GM19023 (cell line): ENCODE data around the gene LDLRAD4.

Experiments used
- ATAC-seq: cut with Tn5 transposase; IDR thresholded peaks from one replicate; pipeline ENCODE4 v1.9.1; 2021; ENCODE audit warnings: mild to moderate bottlenecking, moderate library complexity; ENCODE audit not compliant: unreplicated experiment

Gene LDLRAD4

GRCh38 chr18:13264091-13265007 lies 45.8 kb downstream of the LDLRAD4 start:
- no peak for ATAC-seq

DNA sequence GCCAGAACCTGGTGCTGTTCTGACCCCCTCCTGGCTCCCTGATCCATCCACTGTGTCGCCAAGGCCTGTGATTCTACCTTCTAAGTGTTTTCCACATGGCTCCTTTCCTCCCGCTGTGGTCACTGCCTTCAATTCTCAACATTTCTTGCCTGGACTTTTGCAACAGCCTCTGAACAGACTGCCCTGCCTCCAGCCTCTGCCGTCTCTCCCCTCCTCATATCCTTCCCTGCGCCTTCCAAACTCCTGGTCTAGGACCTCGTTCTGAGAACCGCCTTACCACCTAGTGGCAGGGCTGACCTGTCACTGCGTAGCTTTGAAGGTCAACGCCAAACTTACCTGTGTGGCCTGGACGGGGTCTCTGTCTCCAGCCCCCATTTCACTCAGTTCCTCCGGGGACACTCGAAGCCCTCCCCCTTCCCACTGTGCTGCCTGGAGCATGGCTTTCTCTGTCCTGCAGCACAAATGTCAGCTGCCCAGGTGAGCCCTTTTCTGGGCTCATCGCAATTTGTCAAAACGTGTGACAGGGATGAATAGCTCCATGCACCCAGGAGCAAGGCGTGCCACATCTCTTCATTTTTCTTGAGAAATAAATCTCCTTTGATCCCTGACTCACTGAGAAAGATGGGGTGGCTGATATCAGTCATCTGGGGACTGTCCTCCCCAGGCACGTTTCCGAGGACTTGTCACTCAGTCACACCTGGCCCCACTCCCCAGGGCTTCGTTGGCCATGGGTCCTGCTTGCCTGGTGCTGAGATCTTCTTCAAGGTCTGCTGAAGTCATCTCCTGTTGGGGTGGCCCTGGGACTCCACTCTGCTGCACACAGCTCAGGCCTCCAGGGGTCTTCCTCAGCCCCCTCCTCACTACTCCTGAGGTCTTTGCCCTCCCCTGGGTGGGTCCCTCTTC lies 46.7 kb downstream of the LDLRAD4 start:
- ATAC-seq, result no peak

- ATAC-seq, result no peak
These were observed 47.3 kb downstream of the LDLRAD4 start for GRCh38 chr18:13265911-13266217.

DNA sequence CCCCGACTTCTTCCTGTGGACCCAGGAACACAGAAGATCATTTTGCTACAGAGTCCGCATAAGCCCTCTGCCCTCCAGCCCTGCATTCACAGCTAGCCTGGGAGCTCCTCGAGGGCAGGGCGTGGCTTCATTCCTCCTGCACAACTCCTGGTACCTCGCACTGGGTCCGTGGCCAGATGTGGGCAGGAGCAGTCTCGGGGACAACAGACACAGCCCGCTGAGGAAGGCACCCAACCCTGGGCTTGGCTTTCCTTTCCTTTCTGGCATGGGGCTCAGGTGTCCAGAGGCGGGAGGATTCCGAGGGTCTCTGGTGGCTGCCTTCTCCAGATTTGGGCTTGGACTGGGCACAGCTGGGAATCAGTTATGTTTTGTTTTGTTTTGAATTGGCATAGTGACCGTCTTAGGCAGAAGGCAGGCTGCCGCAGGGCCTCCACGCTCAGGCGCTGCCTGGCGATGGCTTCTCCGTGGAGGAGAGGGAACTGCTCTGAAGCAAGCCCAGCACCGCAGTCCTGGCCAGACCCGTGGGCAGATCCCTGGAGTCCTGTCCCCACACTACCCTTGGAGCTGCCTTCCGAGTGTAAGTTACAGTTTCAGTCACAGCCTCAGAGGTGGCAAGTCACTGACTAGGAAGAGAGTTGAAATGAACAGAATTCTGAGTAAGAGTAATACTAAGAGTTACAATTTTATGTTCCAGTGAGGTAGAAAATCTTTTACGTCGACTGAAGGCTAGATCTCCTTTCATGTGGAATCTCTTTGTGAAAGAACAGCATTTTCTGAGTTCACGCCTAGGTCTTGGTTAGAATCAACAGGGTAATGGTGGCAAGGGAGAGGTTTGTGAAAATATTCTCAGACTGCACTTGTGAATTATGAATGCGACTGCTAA lies 47.9 kb downstream of the LDLRAD4 start:
- ATAC-seq, result no peak

DNA sequence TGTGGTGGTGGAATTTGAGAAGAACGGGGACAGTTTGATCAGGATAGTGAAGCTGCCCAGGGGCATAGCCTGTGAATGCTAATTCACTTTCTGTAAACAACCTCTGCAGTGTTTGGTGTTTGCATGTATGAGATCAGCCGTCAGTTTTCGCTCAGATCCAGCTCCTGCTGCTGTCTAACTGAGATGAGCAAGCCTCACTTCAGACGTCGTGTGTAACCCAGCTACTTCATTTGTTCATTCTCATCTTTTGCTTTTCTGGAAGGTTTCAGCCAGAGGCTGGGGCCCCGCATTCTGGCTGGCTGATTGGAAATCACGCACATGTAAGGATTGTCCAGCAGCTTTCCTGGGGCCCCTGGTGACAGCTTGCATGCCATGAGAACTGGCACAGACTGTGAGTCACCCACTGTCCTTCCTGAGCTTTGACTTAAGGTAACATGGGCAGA lies 48.9 kb downstream of the LDLRAD4 start:
- ATAC-seq, result no peak

- no peak for ATAC-seq
These were observed 49.8 kb downstream of the LDLRAD4 start for GRCh38 chr18:13268158-13269012.

- no peak for ATAC-seq
These were observed 50.4 kb downstream of the LDLRAD4 start for GRCh38 chr18:13269013-13269280.

DNA sequence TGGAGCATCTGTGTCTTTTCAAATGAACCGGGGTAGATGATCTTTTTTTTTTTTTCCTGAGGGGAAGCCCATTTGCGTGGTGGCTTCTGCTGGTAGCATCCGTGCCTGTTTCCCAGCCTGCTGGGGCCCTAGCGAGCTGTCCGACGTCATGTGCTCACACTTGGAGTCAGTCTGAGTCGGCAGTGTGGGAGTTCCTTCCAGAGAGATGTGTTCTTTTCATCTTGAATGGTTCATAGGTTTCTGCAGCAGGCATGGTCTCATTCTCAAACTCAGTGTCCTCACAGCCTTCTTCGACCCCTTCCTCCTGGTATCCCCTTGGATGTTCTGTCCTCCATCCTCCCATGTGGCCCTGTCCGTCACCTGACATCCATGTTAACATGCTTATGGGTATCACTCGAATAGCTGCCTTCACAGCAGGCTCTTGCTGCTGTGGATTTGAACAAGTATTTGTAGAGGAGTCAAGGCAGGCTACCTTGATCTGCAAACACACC lies 51.0 kb downstream of the LDLRAD4 start:
- no peak for ATAC-seq

DNA sequence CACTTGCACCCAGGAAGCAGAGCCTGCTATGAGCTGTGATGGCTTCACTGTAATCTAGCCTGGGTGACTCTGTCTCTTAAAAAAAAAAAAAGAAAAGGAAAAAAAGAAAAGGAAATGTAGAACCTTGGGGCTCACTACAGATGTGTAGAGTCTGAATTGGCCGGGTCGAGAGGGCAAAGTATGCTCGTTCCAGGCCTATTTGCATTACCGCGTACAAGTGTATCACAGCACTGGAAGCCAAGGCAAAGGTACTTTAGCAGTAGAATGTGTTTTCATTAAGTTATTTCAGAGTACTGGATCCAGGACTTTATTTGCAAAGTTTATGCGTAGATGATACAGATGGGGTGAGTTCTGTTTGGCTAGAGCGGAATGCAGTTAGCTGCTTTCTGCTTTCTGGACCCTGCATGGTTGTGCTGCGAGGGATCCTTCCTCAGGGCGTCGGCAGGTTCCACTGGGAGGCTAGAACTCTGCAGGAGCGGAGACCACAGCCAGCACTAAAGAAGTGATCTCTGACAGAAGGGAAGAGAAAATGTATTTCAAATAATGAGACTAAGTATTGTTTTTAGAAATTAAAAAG lies 51.8 kb downstream of the LDLRAD4 start:
- ATAC-seq, result no peak

- ATAC-seq, result no peak
These were observed 52.8 kb downstream of the LDLRAD4 start for GRCh38 chr18:13271302-13271911.

GRCh38 chr18:13272416-13272815 lies 53.9 kb downstream of the LDLRAD4 start:
- ATAC-seq, result no peak

GRCh38 chr18:13273800-13274199 lies 55.2 kb downstream of the LDLRAD4 start:
- no peak for ATAC-seq

DNA sequence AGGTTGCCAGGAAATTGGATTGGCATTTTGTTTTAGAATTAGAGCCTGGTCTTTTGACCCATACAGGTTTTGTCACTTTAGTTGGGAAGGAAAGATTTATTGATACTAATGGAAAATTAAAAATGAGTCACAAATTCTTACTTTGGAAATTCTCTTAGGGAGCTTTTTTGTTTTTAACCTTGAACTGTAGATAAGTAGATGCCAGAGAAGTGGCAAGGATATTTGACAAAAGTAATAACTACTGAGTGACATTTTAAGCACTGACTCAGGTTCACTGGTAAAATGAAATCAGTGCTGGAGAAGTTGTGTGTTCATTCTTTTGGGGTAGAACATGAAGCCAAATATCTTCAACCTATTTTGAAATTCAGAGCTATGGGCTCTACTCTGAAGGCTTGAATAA lies 56.5 kb downstream of the LDLRAD4 start:
- no peak for ATAC-seq

GRCh38 chr18:13276530-13277520 lies 58.3 kb downstream of the LDLRAD4 start:
- ATAC-seq, result no peak

DNA sequence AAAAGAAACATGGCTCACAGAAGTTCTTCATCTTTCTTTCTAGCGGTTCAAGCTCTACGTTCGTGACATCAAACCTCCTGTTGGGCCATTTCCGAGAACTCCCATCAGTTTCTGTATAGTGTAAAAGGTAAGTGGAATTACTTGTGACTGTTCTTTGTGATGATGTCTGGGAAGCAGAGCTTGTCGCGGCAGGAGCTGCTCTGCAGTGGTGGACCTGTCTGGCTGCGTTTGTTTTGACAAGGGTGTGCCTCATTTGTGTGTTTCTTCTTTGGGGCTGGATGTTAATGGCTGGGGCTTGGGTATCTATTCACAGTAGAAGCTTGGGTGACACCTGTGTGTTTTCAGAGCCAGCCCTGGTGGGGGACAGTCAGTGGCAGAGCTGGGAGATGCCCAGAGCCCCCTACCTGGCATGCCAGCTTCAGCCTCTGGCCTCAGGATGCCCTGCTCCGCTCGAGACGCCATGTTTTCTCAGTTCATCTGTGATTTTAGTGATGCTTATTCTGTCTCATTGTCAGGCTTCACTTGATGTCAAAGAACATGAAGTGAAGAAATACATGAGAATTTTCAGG lies 59.6 kb downstream of the LDLRAD4 start:
- no peak for ATAC-seq

DNA sequence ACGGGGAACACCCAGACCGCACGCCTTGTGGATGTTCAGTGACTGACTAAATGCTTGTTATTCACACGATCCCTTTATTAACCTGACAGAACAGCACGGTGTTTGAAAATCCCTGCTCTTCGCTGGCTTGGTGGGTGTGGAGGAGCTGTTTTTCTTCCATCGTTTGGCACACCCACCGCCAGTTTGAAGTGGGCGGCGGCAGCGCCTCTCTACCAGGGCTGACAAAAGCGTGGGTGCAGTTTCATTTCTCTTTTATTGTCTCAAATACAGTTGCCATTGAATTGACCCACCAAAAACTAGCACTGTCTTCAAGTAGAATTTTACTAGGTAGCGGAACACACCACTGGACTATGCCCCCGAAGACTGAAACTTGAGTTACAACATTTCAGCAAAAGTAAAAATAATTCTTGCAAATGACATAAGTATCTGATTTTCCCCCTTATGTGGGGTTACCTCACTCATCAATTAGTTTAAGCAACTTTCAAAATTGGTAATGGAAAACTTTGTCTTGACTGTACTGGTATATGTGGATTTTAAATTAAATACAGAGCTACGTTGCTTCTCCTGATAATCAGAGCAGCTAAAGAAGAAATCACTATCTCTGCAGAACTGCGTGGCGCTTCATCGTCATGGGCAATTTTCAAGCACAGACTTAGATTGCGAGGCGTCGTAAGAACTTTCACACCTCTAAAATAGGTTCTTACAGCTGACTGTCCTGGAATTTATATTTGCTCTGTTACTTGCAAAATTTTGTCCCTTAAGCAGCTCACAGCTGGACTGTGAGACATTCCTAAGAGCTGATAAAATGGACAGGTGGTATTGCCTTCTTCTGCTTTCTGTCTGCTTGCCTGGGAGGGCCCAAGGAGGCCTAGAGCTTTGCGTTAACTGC lies 60.9 kb downstream of the LDLRAD4 start:
- peak; percentile 70 for ATAC-seq
